Tibial artery (tissue), 4 donors: ENCODE data around the gene IFT122.

ENCODE experiments used
- DNase-seq, 2 donors: peaks; one replicate each; pipeline ENCODE4 v3.0.0-alpha.2; 2019
- H3K27ac ChIP-seq, 2 donors: fragments of 200-600 bp; sonication (generic) in 1 of 2; 1 replicate in 1 of 2; 2 replicates in 1 of 2; pipeline ENCODE4 v1.5.1; 2018 to 2019; ENCODE audit warnings: mild to moderate bottlenecking in 1 of 2
- H3K27me3 ChIP-seq, 2 donors: fragments of 200-600 bp; sonication (generic) in 1 of 2; one replicate each; pipeline versions ENCODE4 v1.5.1 to v1.6.0; 2016 to 2019
- H3K36me3 ChIP-seq, 3 donors: fragments of 200-600 bp; sonication (generic) in 2 of 3; one replicate each; pipeline ENCODE4 v1.5.1; 2016 to 2019; ENCODE audit warnings: mild to moderate bottlenecking in 2 of 3
- H3K4me1 ChIP-seq, 4 donors: fragments of 200-600 bp; sonication (generic) in 2 of 4; 1 replicate in 3 of 4; 2 replicates in 1 of 4; pipeline ENCODE4 v1.5.1; 2016 to 2019
- H3K4me3 ChIP-seq, 2 donors: fragments of 200-600 bp; sonication (generic) in 1 of 2; 1 replicate in 1 of 2; 2 replicates in 1 of 2; pipeline ENCODE4 v1.5.1; 2018 to 2019; ENCODE audit warnings: mild to moderate bottlenecking in 2 of 2
- H3K9me3 ChIP-seq, 3 donors: fragments of 200-600 bp; sonication (generic) in 1 of 3; one replicate each; pipeline ENCODE4 v1.5.1; 2016 to 2019
- CTCF ChIP-seq, 2 experiments: fragments of 200-600 bp in 1 of 2; fragments of 450-650 bp in 1 of 2; IDR thresholded peaks; one replicate each; pipeline ENCODE4 v1.5.1; 2017 to 2019; ENCODE audit warnings: antibody characterized with exemption in 2 of 2, mild to moderate bottlenecking in 1 of 2, moderate library complexity in 1 of 2
- intact Hi-C: fragments of 100-400 bp; cut with DNase I; formaldehyde crosslinking; loops from one replicate; pipeline ENCODE4 v1.15.0; 2023; ENCODE audit warnings: low total_unique reads

IFT122 gene

GRCh38 chr3:129521611-129522010 lies 81.6 kb downstream of the IFT122 start:
- H3K4me3 ChIP-seq = no peak overlapping the region
- H3K4me1 ChIP-seq = no peaks in the 10 kb centered on the region
- no peak for DNase-seq
- intact Hi-C loops = no loop called here
- no peak overlapping the region for H3K27ac ChIP-seq
- H3K9me3 ChIP-seq = no peaks in the 10 kb centered on the region
- no peak for TF ChIP-seq CTCF (IDR thresholded peaks at IDR 0.05)
- peaks cover 0 to 45% (median 27%) of the 10 kb centered on the region in 3 donors for H3K36me3 ChIP-seq
- no peaks in the 10 kb centered on the region for H3K27me3 ChIP-seq

- Histone ChIP-seq H3K27ac (no peak overlapping the region), H3K4me3 (no peak overlapping the region), H3K36me3 (peaks cover 0 to 31% (median 21%) of the 10 kb centered on the region in 3 donors), H3K9me3 (no peaks in the 10 kb centered on the region), H3K4me1 (no peaks in the 10 kb centered on the region), H3K27me3 (no peaks in the 10 kb centered on the region)
- intact Hi-C loops = no loop called here
- TF ChIP-seq CTCF (IDR thresholded peaks at IDR 0.05) = no peak
- no peak for DNase-seq
These were observed 82.9 kb downstream of the IFT122 start for GRCh38 chr3:129522953-129523352.

GRCh38 chr3:129524081-129524480 lies 84.1 kb downstream of the IFT122 start:
- H3K27ac ChIP-seq = no peak overlapping the region
- H3K4me1 ChIP-seq = no peaks in the 10 kb centered on the region
- H3K27me3 ChIP-seq = no peaks in the 10 kb centered on the region
- TF ChIP-seq CTCF (IDR thresholded peaks at IDR 0.05) = no peak
- H3K4me3 ChIP-seq = no peak overlapping the region
- intact Hi-C loops = no loop called here
- H3K36me3 ChIP-seq = peaks cover 0 to 20% (median 12%) of the 10 kb centered on the region in 3 donors
- H3K9me3 ChIP-seq = no peaks in the 10 kb centered on the region
- no peak for DNase-seq

- H3K27me3 ChIP-seq = no peaks in the 10 kb centered on the region
- no peak for DNase-seq
- H3K36me3 ChIP-seq = peaks cover 0 to 8% (median 0%) of the 10 kb centered on the region in 3 donors
- H3K9me3 ChIP-seq = no peaks in the 10 kb centered on the region
- H3K4me3 ChIP-seq = no peak overlapping the region
- intact Hi-C loops = no loop called here
- H3K4me1 ChIP-seq = peaks cover 0 to 10% (median 5%) of the 10 kb centered on the region in 4 donors
- no peak overlapping the region for H3K27ac ChIP-seq
- TF ChIP-seq CTCF (IDR thresholded peaks at IDR 0.05) = no peak
These were observed 85.4 kb downstream of the IFT122 start for GRCh38 chr3:129525341-129525968.

GRCh38 chr3:129526121-129526900 lies 86.3 kb downstream of the IFT122 start:
- no peak for TF ChIP-seq CTCF (IDR thresholded peaks at IDR 0.05)
- H3K36me3 ChIP-seq = no peaks in the 10 kb centered on the region
- no peak for DNase-seq

More at GRCh38 chr3:129526121-129526900, 86.3 kb downstream of the IFT122 start:
- intact Hi-C loops = no loop called here
- Histone ChIP-seq H3K27me3 (no peaks in the 10 kb centered on the region), H3K4me1 (peaks cover 0 to 10% (median 5%) of the 10 kb centered on the region in 4 donors), H3K4me3 (no peak overlapping the region), H3K9me3 (no peaks in the 10 kb centered on the region), H3K27ac (no peak overlapping the region)
